A549 (cell line): ENCODE measurements around the gene DOCK6.

Experiments
- CBX2 ChIP-seq: fragments of 200-600 bp; sonication (generic); IDR thresholded peaks from 2 replicates; pipeline ENCODE4 v1.6.1; 2016; ENCODE audit warnings: low read depth, mild to moderate bottlenecking, borderline replicate concordance
- CTCF ChIP-seq: fragments of >200 bp; sonication (Bioruptor Twin); formaldehyde crosslinking; IDR thresholded peaks from 3 replicates; pipeline ENCODE4 v1.5.1; 2016
- EHMT2 ChIP-seq: fragments of 200-600 bp; sonication (generic); IDR thresholded peaks from 2 replicates; pipeline ENCODE4 v1.6.1; 2016; ENCODE audit warnings: antibody characterized with exemption, low read depth, mild to moderate bottlenecking, moderate library complexity
- ELK1 ChIP-seq: fragments of 150-350 bp; IDR thresholded peaks from 2 replicates; pipeline ENCODE4 v1.6.1; 2014; ENCODE audit warnings: low read depth, mild to moderate bottlenecking, low read length
- PHF8 ChIP-seq: fragments of 200-600 bp; sonication (generic); IDR thresholded peaks from 2 replicates; pipeline ENCODE4 v1.6.1; 2016; ENCODE audit warnings: low read depth, mild to moderate bottlenecking, antibody characterized with exemption, moderate library complexity, borderline replicate concordance
- POLR2A ChIP-seq: IDR thresholded peaks from 2 replicates; pipeline ENCODE4 v1.6.1; 2012; ENCODE audit warnings: mild to moderate bottlenecking, low read length
- POLR2AphosphoS2 ChIP-seq: conservative IDR thresholded peaks from 2 replicates; pipeline ENCODE4 v1.6.1; 2012; ENCODE audit warnings: low read length, improper control_type of control experiment, inconsistent platforms
- TF ChIP-seq, protein P1 (sequence below): fragments of 200-600 bp; sonication (generic); IDR thresholded peaks from 2 replicates; pipeline ENCODE4 v1.6.1; 2016; ENCODE audit warnings: antibody characterized with exemption, mild to moderate bottlenecking, moderate library complexity
- TF ChIP-seq, protein P2 (sequence below): fragments of 450-650 bp; IDR thresholded peaks from 2 replicates; pipeline ENCODE4 v1.6.1; 2014; ENCODE audit warnings: antibody characterized with exemption

DNA sequence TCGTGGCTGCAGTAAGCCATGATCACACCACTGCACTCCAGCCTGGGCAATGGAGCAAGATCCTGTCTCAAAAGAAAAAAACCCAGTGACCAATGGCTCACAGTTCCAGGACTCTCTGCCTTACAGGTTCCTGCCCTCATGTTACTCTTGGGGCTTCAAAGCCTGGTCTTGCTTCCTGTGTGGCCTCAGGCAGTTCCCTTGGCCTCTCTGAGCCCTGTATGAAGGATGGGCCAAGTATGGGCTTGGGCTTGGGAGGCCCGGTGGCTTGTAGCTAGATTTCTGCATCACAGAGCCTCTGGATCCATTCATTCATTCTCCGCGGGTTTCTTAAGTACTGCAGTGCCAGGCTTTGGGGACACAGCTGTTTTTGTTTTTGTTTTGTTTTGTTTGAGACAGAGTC is 32.9 kb upstream of the DOCK6 start:
- TF ChIP-seq PHF8, result no peak
- no peak for TF ChIP-seq POLR2A
- TF ChIP-seq, protein P1, sequence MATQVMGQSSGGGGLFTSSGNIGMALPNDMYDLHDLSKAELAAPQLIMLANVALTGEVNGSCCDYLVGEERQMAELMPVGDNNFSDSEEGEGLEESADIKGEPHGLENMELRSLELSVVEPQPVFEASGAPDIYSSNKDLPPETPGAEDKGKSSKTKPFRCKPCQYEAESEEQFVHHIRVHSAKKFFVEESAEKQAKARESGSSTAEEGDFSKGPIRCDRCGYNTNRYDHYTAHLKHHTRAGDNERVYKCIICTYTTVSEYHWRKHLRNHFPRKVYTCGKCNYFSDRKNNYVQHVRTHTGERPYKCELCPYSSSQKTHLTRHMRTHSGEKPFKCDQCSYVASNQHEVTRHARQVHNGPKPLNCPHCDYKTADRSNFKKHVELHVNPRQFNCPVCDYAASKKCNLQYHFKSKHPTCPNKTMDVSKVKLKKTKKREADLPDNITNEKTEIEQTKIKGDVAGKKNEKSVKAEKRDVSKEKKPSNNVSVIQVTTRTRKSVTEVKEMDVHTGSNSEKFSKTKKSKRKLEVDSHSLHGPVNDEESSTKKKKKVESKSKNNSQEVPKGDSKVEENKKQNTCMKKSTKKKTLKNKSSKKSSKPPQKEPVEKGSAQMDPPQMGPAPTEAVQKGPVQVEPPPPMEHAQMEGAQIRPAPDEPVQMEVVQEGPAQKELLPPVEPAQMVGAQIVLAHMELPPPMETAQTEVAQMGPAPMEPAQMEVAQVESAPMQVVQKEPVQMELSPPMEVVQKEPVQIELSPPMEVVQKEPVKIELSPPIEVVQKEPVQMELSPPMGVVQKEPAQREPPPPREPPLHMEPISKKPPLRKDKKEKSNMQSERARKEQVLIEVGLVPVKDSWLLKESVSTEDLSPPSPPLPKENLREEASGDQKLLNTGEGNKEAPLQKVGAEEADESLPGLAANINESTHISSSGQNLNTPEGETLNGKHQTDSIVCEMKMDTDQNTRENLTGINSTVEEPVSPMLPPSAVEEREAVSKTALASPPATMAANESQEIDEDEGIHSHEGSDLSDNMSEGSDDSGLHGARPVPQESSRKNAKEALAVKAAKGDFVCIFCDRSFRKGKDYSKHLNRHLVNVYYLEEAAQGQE, result no peak
- no peak for TF ChIP-seq POLR2AphosphoS2
- no peak for TF ChIP-seq CTCF
- TF ChIP-seq EHMT2, result no peak
- no peak for TF ChIP-seq CBX2
- TF ChIP-seq ELK1, result no peak
- TF ChIP-seq, protein P2, sequence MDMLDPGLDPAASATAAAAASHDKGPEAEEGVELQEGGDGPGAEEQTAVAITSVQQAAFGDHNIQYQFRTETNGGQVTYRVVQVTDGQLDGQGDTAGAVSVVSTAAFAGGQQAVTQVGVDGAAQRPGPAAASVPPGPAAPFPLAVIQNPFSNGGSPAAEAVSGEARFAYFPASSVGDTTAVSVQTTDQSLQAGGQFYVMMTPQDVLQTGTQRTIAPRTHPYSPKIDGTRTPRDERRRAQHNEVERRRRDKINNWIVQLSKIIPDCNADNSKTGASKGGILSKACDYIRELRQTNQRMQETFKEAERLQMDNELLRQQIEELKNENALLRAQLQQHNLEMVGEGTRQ, result no peak
